Kidney glomerular epithelial cell (primary cell): ENCODE results near the gene FBXW10.
"Not testable (repeated sequence)": the region's sequence is repeated elsewhere in the genome, so short reads cannot be mapped to it uniquely, and the experiment has no call there.

Experiments used
- DNase-seq: peaks from one replicate; lab custom pipeline; 2025; lab: John Stamatoyannopoulos, UW

The FBXW10 gene

DNA sequence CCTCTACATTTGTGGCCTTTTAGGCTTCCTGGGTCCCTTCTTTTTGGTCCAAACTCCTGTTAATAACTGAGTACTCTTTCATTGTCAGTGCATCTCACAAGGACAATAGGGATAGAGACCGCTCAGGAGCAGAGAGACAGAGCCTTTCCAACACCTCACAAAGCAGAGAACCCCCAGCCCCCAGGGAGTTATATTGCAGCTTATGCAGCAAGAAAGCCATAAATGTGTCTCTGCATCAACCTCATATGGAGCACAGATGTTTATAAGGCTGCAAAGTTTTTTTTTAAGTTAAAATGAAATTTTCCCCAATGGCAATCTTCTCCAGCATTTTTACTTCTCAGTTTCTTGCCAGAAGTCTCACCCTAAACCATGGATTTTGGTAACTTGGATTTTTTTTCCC is 6.4 kb downstream of the FBXW10 start:
- DNase-seq = not testable (repeated sequence)

DNA sequence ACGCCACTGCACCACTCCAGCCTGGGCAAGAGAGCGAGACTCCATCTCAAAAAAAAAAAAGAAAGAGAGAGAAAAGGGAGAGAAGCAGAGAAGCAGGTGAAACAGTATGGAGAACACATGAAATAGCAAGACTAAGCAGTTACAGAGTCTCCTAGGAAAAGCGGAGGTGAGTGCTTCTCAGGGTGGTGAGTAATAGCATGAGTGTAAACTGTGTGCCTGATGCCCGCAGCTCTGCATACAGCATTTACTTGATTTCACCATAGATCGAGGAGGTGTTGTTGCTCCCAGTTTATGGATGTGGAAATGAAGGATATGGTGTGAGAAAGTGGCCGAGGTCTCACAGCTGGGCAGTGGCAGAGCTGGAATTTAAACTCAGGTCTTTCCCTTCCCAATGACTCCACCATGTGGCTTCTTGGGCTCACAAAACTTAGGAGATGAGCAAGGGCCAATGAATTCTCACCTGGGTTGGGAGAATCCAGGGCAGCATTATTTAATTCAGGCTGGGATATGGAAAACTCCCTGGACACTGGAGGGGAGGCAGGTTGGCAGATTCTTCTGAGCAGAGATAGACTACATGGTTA is 10.1 kb downstream of the FBXW10 start:
- DNase-seq = not testable (repeated sequence)

DNA sequence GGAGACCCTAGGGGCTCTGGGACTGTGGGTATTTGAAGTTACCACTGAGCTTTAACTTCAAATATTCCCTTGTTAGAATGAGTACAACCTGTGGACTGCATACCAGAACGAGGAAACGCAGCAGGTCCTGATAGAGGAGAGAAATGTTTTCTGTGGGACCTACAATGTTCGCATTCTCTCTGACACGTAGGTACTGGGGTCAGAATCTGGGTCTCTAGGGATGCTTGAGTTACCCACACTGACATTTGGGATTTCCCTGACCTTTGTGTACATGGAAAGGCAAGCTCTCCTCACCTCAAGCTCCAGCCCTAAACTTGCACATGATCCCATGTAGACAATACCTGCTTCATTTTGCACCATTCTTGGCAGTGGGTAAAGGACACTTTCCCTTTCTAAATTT is 12.1 kb downstream of the FBXW10 start:
- DNase-seq = not testable (repeated sequence)

DNA sequence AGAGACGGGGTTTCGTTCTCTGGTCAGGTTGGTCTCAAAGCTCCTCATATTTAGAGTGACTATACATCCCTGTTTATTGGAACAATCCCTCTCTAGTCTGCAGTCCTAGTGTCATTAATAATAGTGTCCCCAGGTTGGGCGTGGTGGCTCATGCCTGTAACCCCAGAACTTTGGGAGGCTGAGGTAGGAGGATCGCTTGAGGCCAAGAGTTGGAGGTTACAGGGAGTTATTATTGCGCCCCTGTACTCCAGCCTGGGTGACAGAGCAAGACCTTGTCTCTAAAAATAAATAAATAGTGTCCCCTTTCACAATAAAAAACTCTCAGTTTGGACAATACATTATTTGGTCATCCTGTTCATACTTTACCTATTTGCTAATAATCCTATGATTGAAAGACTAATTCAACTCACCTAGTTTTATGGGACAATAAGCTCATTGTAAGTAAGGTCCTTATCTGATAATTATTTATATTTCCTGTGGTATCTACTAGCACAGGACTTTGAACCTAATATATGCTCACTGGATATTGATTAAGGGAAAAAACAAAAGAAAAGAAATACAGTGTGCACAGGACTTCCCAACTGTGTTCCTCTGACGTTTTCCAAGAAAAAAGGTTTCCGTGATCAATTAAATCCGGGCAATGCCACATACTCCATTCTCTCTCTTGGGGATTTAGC is 13.7 kb downstream of the FBXW10 start:
- not testable (repeated sequence) for DNase-seq

DNA sequence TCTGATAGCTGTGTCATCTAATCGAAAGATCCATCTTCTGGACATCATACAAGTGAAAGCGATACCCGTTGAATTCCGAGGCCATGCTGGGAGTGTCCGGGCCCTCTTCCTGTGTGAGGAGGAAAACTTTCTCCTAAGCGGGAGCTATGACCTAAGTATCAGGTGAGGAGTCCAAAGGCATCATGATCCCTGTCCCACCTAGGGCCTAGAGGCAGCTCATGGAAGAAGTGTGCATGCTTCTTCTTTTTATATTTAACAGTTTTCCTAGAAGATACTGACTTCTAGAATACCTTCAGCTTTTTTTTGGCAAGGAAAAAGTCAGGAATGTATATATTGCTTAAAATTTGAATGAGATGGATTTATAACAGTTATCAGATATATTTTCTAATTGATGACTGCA is 14.5 kb downstream of the FBXW10 start:
- not testable (repeated sequence) for DNase-seq

DNA sequence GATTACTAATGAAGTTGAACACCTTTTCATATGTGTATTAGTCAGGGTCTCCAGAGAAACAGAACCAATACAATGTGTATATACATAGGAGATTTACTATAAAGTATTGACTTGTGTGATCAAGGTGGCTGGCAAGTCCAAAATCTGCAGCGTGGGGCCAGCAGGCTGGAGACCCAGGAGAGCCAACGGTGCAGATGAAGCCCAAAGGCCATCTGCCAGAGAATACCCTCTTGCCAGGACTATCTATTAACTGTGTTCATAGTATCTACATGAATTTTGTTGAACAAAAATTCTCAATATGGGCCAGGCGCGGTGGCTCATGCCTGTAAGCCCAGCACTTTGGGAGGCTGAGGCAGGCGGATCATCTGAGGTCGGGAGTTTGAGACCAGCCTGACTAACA is 16.4 kb downstream of the FBXW10 start:
- not testable (repeated sequence) for DNase-seq

DNA sequence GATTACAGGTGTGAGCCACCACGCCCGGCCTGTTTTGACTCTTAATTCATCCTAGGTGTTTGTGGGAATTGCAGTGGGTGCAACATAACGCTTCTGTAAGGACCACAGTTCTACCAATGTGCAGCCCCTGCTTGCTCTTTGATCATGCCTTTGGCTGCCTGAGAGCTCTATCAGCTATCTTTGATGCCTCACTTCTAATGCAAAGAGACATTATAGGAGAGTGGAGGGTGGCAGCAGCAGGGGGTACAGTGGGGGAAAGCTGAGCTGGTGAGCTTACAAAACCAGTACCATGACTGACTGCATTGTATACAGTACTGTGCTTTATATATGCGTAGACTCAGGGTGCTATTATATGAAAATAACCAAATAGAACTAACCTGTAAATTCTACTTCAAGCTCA is 26.7 kb downstream of the FBXW10 start:
- DNase-seq = not testable (repeated sequence)

DNA sequence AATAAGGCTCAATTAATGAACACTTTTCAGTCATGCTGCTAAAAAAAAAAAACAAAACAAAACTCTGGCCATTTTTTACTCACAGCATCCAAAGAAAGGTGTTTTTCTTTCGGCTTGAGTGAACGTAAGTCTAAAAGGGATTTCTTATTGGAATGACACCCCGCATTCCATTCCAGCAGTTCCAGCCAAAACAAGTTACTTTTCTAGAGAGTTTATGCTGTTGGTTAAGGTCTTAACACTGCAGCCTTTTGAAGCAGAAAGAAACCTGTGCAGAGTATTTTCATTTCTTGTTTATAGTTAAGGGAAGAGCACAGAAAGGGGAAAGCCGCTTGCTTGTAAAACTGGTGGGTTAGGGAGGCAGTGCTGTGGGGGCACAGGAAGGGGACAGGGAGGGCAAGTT is 27.2 kb downstream of the FBXW10 start:
- not testable (repeated sequence) for DNase-seq

DNA sequence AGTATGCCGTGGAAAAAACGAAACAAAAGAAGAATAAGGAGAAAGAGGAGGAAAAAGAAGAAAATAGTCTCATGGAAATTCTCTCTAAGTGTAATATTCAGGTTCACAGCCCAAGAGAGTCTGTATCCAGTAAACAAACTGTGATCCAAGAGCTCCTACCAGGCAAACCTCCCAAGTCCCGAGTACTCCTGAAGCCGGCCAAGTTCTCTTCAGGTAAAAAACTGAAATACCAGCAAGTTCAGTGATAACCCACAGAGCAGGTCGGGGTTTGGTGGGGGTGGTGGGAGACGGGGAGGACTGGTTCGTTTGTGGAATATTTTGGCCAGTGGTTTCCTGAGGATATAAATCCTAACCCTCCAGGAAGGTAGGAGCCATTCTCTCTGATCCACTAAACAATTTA is 28.6 kb downstream of the FBXW10 start:
- no peak for DNase-seq

DNA sequence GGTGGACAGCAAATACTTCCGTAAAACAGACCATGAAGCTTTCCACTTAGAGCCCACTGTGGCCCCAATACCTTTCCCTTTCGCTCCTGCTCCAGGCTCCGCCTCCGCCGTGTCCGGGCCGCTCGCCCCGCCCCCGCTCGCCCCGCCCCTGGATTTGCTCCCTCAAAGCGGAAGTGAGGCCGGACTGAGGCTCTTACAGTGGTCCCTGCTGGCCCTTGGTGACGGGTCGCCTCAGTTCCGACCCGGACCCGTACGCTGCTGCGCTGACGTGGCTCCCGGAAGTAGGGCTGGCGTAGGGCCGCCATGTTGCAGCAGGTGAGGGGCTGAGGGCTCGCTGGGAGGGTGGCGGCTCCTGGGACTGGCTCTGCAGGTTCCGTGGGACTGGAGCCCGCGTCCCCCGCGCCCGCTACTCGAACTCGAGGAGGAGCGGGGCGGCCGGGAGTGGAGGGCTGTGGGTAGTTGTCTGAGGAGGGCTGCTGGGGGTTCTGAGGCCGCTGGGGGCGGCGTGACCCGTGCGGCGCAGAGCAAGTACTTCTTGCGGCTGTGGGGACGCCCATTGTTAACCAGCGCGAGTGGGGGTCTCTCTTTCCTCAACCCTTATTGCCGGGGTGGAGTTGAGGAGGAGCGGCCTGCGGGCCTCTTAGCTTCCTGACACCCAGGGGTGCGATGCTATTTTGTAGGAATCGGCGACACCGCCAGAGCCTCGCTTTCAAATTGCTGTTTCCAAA is 37.3 kb downstream of the FBXW10 start, which contains the start of gene TVP23B:
TSS of gene TVP23B (plus strand) at position 193 of the 728 bp plus-strand sequence. CDS start at position 304, 111 bp downstream.
- peak; percentile 78 for DNase-seq

DNA sequence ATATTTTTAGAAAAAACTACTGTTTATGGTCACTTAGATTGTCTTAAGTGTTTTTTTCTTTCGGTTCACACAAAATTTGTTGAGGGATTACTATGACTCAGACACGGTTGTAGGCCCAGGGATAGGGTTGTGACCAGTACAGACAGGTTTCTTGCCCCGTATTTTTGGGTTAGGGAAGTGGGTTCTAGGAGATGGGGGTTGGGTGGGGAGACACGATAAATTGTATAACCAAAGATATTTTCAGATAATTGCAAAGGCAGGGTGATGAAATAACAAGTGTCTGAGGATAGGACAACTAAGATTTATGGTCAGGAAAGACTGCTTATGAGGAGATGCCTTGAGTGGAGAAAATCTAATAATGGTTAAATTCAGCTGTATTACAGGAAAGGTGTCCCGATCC is 38.0 kb downstream of the FBXW10 start:
- not testable (repeated sequence) for DNase-seq

DNA sequence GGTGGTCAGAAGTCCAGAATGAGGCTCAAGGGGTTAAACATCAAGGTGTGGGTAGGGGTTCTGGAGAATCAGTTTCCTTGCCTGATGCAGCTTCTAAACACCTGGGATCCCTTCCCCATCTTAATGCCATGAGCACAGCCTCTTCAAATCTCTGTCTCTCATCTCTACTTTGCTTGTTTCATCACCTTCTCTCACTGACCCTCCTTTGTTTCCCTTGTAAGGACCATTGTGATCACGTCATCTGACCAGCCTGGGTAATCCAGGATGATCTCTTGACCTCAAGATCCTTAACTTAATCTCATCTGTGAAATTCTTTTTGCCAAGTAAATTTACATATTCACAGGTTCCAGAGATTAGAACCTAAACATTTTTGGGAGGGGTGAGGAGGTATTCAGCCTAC is 42.1 kb downstream of the FBXW10 start:
- DNase-seq = not testable (repeated sequence)

DNA sequence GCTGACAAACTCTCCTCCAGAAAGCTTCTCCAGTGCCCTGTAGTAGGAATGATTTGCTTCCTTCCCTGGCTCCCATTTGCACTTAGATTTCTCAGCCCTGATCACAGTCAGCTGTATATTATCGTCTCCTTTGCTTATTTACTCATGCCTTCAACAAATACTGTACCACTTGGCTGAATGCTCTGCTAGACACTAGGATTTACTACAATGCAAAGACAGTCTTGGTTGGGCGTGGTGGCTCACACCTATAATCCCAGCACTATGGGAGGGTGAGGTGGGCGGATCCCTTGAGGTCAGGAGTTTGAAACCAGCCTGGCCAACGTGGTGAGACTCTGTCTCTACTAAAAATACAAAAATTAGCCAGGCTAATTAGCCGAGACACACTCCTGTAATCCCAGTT is 43.0 kb downstream of the FBXW10 start:
- not testable (repeated sequence) for DNase-seq

DNA sequence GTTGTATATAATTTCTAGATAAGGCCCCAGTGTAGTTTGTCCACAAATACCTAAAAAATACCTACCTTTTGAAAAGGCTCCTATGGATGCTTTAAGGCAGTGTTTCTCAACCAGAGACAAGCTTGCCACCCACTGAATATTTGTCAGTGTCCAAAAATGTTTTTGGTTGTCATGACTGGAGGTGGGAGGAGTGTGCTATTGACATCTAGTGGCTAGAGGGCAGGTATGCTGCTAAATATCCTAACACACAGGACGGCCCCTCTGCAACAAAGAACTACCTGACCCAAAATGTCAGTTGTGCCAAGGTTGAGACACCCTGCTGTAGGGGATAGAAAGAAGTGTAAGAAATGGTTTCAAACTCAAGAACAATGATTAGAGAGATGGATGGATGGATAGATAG is 47.5 kb downstream of the FBXW10 start:
- DNase-seq = not testable (repeated sequence)

DNA sequence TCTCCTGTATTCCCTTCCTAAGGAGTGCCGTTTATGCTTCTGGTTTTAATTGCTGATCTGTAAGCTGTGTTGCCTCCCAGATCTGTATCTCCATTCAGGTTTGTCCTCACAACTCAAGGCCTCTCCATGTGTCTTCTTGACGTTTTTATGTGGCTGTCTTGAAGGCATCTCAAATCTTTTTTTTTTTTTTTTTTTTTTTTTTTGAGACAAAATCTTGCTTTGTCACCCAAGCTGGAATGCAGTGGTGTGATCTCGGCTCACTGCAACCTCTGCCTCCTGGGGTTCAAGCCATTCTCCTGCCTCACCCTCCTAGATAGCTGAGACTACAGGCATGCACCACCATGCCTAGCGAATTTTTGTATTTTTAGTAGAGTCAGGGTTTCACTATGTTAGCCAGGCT is 51.0 kb downstream of the FBXW10 start:
- DNase-seq = not testable (repeated sequence)

DNA sequence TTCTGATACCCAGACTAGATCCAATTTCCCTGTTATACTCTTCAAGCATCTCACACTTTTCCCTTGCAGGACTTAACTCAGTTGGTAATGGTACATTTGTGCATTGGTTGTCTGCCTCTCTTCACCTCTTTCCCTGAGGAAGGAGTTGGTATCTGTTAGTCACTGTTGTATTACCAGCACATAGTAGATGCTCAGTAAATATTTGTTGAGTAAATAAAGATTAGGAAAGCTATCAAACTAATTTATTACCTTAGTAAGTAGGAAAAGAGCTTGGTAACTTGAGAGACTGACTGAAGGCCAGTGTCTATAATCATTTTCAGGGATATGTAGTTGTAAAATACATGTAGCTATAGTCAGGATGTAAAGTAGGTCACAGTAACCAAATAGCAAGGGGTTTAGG is 53.0 kb downstream of the FBXW10 start:
- not testable (repeated sequence) for DNase-seq

DNA sequence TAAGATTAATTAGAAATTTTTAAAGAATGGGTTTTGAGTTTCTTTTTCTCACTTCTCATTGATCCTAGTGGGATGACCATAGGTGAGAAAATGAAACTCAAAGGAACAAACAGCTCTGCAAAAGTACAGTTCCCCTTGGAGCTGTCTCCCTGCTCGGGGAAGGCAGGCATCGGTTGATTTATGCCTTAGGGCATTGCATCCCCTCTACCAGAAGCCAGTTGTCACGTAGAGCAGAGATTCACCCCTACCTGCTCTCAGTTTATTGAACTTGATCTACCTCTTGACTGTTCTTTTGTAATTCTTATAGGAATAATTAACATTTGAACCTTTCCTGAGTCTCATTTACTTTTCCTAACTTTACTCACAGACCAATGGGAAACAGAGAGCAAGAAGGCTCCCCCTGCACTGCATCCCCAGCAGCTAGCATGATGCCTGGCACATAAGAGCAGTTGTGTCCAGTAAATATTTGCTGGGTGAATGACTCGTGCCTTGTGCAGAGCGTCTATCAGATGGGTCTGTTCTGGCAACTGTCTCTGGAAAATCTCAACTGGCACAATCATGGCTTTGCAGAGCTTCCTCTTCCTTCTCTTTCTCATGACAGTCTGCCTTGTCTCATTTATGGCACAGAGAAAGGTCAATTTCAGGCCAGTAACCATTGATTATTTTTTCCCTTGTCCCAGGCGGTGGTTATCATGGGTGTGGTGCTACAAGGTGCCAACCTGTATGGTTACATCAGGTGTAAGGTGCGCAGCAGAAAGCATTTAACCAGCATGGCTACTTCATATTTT is 59.8 kb downstream of the FBXW10 start:
- not testable (repeated sequence) for DNase-seq

DNA sequence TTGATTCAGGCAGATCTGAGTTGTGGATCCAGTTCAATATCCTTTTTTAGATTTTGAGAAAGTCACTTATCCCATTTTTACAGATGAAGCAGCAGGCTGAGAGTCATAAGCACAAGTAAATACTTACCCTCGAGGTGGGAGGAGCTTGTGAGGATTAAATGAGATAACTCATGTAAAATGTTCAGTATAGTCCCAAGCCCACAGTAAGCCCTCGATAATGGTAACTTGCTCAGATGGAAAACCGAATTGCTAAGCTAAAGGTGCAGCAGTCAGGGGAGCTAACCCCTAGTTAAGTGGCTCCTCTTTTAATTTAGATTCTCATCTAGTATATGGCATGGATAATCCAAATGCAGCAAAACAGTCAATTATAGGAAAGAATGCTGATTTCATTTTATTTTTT is 72.1 kb downstream of the FBXW10 start:
- not testable (repeated sequence) for DNase-seq

DNA sequence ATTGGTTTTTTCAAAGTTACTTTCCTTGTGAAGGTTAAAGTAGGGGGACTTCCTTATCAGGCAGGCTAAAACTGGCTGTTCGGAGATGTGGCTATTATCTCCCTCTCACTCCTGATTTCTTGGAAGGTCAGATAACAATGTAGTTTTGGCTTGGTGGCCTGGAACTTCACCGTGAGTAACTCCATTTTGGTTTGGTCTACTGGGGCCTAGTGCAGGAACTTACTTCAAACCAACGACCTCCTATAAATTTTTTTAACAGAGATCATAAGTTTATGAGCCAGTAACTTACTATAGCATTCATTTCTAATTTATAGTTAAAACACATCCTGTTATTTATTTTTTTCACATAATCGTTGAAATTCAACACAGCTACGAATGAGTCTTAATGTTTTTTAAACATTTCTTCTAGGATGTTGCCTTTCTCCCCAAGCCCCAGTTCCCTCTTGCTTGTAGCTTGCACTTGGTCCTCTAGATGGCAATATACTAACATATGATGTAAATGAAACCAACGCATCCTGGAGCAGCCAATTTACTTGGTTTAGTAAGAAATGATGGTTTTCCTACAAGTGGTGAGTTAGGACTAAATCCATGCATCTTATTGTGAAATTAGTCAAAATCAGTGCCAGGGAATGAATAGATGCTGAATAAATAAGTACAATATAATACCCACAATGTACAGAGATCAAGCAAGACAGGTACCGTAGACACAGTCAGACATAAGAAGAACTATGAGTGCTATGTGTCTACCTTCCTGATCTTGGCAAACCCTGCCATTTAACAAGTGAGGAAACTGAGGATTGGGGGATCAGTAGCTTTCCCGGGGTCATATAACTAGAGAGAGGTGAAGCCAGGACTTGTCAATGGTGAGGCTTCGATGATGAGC is 72.9 kb downstream of the FBXW10 start:
- DNase-seq = peak; percentile 46

DNA sequence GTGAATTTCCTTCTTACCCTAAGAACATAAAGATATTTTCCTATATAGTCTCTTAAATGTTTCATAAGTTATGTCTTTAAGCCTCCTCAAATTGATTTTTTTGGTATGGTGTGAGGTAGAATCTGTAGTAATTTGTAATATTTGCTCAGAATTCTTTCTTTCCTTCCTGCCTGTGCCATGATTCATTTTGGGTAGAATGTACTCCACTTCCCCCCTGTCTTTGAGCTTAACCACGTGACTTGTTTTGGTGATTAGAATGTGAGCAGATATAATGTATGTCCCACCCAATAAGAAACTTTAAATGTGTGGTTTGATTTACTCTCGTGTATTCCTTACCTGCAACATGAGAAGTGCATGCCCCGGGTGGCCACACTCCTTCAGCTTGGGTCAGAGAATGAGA is 77.6 kb downstream of the FBXW10 start:
- not testable (repeated sequence) for DNase-seq

DNA sequence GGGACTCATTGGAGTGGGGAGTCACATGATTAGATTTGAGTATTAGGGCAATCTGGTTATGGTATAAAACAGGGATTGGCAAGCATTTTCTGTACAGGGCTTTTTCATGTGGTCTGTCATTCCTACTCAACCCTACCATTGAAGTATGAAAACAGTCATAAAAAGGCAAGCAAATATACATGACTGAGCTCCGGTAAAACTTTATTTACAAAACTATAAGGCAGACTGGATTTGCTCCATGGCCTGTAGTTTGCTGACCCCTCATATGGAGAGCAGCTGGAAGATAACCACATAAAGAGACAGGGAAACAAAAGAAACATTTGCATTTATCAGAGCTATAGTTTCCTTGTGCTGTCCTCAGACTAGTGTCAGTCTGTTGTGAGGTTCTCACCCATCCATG is 83.8 kb downstream of the FBXW10 start:
- not testable (repeated sequence) for DNase-seq
